ENCODE data around the gene WDR93.

Gene WDR93

DNA sequence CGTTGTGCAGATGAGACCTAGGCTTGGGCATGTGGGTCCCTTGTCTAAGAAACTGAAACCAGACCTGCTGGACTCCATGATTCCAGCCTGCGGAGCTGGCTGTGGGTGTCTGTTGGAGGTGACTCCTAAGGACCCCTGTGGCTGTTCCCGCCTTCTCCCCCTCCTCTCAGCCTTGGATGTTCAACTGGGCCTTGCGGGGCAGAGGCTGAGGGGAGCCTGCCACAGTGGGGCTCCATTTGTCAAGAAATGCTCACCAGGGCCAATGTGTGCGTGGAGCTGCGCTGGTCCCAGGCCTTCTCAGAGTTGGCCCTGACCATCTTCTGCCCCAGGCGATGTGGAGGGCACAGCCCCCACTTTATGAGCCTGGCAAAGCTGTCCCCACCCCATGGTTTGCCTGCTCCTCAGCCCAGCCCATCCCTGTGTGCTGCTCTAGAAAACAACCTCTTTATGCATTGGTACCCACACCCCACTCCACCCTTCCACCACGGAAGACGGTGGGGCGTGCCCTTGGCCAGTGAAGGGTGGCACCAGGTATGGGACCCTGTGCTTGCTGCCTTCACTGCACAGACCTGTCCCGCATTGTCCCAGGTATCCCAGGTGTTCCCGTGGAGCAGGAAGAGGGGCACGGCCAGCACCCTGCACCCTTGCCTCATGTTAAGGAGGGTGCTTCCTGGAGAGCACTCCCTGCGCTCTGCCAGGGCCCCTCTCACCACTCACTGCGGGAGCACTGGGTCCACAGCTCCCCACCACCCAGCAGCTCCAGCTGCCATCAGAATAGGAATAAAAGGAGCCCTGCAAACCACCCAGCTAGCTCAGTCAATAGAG lies 93.5 kb downstream of the WDR93 start:
- TF ChIP-seq POLR2AphosphoS5 (IDR thresholded peaks at IDR 0.05; ENCODE audit: low read depth, low read length) (no peak), TAF1 (IDR thresholded peaks at IDR 0.05; ENCODE audit: borderline replicate concordance, insufficient read depth, low read length) (no peak), SIN3A (IDR thresholded peaks at IDR 0.05; ENCODE audit: borderline replicate concordance, insufficient read depth, low read length) (no peak), FOXP2 (optimal IDR thresholded peaks at IDR 0.05; ENCODE audit: borderline replicate concordance, extremely low read depth, extremely low read length, insufficient read depth) (no peak)
- TF ChIP-seq, protein P1, sequence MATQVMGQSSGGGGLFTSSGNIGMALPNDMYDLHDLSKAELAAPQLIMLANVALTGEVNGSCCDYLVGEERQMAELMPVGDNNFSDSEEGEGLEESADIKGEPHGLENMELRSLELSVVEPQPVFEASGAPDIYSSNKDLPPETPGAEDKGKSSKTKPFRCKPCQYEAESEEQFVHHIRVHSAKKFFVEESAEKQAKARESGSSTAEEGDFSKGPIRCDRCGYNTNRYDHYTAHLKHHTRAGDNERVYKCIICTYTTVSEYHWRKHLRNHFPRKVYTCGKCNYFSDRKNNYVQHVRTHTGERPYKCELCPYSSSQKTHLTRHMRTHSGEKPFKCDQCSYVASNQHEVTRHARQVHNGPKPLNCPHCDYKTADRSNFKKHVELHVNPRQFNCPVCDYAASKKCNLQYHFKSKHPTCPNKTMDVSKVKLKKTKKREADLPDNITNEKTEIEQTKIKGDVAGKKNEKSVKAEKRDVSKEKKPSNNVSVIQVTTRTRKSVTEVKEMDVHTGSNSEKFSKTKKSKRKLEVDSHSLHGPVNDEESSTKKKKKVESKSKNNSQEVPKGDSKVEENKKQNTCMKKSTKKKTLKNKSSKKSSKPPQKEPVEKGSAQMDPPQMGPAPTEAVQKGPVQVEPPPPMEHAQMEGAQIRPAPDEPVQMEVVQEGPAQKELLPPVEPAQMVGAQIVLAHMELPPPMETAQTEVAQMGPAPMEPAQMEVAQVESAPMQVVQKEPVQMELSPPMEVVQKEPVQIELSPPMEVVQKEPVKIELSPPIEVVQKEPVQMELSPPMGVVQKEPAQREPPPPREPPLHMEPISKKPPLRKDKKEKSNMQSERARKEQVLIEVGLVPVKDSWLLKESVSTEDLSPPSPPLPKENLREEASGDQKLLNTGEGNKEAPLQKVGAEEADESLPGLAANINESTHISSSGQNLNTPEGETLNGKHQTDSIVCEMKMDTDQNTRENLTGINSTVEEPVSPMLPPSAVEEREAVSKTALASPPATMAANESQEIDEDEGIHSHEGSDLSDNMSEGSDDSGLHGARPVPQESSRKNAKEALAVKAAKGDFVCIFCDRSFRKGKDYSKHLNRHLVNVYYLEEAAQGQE (IDR thresholded peaks at IDR 0.05; ENCODE audit: insufficient read depth in 1 of 2, low read depth in 2 of 2, low read length in 2 of 2), result no peak

GRCh38 chr15:89784686-89784960 lies 94.0 kb downstream of the WDR93 start:
- no peak for TF ChIP-seq TAF1 (IDR thresholded peaks at IDR 0.05; ENCODE audit: borderline replicate concordance, insufficient read depth, low read length)
- no peak for TF ChIP-seq POLR2AphosphoS5 (IDR thresholded peaks at IDR 0.05; ENCODE audit: low read depth, low read length)
- TF ChIP-seq SIN3A (IDR thresholded peaks at IDR 0.05; ENCODE audit: borderline replicate concordance, insufficient read depth, low read length), result no peak

DNA sequence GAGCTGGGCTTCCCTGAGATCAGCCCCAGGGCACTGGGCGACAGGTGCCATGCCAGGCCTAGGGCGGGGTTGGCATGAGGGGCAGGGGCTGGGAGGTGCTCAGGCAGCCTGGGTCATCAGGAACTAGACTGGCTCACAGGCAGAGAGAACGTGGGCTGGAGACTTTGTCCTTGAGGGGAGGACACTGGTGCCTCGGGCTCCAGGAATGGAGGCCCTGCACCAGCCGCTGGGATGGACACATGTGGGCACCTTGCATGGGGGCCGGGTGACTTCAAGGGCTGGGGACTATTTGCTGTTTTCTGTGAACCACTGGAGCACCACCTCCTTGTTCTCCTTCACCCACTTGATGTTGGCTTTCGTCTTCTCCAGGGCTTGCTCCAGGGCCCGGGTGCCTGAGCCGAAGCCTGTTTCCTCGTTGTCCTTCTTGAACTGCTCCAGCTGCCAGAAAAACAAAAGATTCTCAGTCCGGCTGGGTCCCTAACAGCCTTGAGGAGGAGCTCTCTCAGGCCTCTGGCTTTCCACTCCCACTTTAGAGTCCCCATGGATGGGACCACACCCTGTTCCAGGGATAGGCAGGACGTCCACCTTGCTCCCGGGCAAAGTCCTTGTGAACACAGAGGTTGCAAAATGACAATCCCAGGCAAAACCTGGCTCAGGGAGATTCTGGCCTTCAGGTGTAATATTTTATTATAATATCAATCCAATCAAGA lies 94.6 kb downstream of the WDR93 start:
- TF ChIP-seq SIN3A (IDR thresholded peaks at IDR 0.05; ENCODE audit: borderline replicate concordance, insufficient read depth, low read length) (no peak), FOXP2 (optimal IDR thresholded peaks at IDR 0.05; ENCODE audit: borderline replicate concordance, extremely low read depth, extremely low read length, insufficient read depth) (no peak), TAF1 (IDR thresholded peaks at IDR 0.05; ENCODE audit: borderline replicate concordance, insufficient read depth, low read length) (no peak), POLR2AphosphoS5 (IDR thresholded peaks at IDR 0.05; ENCODE audit: low read depth, low read length) (no peak)
- TF ChIP-seq, protein P1 (IDR thresholded peaks at IDR 0.05; ENCODE audit: insufficient read depth in 1 of 2, low read depth in 2 of 2, low read length in 2 of 2), result no peak

DNA sequence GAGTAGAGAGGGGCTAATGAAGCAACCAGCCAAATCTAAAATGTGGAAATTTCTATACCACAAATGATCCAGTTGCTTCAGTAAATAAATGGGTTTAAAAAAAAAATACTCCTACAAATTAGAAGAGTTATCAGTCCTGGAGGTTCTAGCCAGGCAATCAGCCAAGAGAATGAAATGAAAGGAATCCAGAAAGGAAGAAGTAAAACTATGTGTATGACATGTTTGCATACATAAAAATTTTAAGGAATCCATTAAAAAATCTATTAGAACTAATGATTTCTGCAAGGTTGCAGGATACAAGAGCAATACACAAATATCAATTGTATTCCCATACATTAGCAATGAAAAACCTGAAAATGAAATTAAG lies 95.1 kb downstream of the WDR93 start:
- TF ChIP-seq TAF1 (IDR thresholded peaks at IDR 0.05; ENCODE audit: borderline replicate concordance, insufficient read depth, low read length) (no peak), SIN3A (IDR thresholded peaks at IDR 0.05; ENCODE audit: borderline replicate concordance, insufficient read depth, low read length) (no peak), FOXP2 (optimal IDR thresholded peaks at IDR 0.05; ENCODE audit: borderline replicate concordance, extremely low read depth, extremely low read length, insufficient read depth) (no peak), POLR2AphosphoS5 (IDR thresholded peaks at IDR 0.05; ENCODE audit: low read depth, low read length) (no peak)
- TF ChIP-seq, protein P1 (IDR thresholded peaks at IDR 0.05; ENCODE audit: insufficient read depth in 1 of 2, low read depth in 2 of 2, low read length in 2 of 2), result no peak

DNA sequence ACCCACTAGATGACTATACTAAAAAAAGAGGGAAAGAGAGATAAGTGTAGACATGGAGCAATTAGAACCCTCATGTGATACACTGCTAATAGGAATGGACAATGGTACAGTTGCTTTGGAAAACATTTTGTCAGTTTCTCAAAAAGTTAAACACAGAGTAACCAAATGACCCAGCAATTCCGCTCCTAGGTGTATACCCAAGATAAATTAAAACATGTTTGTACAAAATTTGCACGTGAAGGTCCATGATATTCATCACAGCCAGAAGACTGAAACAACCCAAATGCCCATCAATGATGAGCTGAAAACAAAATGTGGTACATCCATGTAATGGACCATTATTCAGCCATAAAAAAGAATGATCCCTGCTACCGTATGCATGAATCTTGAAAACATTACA lies 97.3 kb downstream of the WDR93 start:
- TF ChIP-seq TAF1 (IDR thresholded peaks at IDR 0.05; ENCODE audit: borderline replicate concordance, insufficient read depth, low read length), result no peak
- no peak for TF ChIP-seq POLR2AphosphoS5 (IDR thresholded peaks at IDR 0.05; ENCODE audit: low read depth, low read length)
- TF ChIP-seq, protein P1 (IDR thresholded peaks at IDR 0.05; ENCODE audit: insufficient read depth in 1 of 2, low read depth in 2 of 2, low read length in 2 of 2), result no peak
- TF ChIP-seq FOXP2 (optimal IDR thresholded peaks at IDR 0.05; ENCODE audit: borderline replicate concordance, extremely low read depth, extremely low read length, insufficient read depth), result no peak
- TF ChIP-seq SIN3A (IDR thresholded peaks at IDR 0.05; ENCODE audit: borderline replicate concordance, insufficient read depth, low read length), result no peak

All from PFSK-1 (cell line).